ENCODE data around the gene HLX.

HLX gene

DNA sequence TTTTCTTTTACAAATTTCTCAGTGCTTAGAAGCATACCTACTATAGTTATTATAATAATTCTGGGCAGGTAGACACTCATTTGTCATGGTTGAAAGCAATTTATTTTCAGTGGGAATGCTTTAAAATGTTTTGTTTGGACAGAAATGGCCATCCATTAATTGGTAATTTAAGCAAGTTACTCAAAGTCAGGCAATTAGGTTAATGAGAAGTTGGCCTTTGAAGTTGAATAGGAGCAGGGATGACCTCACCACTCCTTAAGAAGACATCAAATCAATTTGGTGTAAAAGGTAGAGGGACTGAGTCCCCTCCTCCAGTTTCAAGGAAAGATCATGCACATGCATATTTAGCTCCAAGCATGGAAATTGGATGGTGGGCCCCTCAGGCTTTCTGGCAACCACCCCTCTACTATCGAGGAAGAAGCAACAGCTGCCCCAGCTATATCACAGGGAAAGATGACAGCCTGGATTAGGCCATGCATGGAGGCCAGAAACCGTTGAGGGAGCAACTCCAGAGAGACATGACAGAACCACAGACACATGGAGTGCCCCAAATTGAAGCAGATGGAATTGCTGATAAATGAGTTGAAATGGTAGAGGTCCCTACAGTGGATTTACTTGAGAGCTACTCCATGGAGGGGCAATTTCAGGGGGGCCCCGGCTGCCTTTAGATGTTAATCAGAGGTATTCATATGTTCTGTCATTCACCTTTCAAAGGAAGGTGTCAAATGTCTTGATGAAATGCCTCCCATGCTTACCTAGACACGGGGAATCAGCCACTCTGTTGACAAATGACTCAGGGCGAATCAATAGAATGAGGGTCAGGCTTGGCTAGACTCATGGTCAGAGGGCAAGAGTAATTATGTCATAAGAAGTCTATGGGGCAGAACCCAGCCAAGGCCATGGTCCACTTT lies 26.7 kb downstream of the HLX start:
- no peaks in the 10 kb centered on the region for H3K9me3 ChIP-seq (ENCODE audit: insufficient read depth, low read depth, low read length)
- peaks cover 7% of the 10 kb centered on the region; the same call in 1 of the 2 replicates for H3K27me3 ChIP-seq (ENCODE audit: insufficient read depth, low read length)
- no peak overlapping the region for H3K9ac ChIP-seq (ENCODE audit: low read depth, low read length)
- H3K36me3 ChIP-seq (ENCODE audit: insufficient read depth, low read depth, low read length), result no peaks in the 10 kb centered on the region
- no peaks in the 10 kb centered on the region for H3K4me1 ChIP-seq (ENCODE audit: insufficient read depth, low read length)
- H3K4me3 ChIP-seq (ENCODE audit: low read length), result no peak overlapping the region
- H3K27ac ChIP-seq (ENCODE audit: low read length), result no peak overlapping the region

DNA sequence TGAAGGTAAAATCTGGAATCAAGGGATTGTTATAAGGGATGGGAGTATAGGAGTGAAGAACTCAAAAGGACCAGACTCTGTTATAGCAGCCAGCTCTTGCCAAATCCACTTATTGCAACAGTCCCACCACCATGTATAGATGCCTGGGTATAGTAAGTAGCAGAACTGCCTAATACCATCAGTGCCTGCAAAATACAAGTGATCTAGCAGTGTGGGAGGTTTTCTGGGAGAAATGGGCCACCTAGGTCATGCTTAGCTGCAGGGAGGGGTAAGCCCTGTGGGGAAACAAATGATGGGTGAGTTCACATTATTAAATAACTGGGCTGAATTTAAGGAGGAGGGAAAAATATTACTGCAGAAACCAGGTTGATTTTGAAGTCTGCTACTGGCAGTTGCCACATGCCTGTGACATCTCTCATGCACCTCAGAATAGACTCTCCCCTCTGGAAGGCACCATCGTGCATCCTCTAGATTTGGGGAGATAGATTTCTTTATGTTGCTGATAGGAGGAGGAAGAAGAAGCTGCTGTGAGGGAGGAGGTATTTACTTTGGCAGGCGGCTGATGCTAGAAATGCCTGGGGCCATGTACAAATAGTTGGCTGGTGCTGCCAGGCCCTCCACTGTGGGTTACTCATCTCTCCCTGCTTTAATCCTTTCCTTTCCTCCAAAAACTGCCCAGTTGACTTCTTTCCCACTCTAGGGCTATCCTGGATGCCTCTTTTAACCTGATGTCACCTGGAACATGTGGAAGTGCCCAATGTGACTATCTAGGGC lies 27.5 kb downstream of the HLX start:
- H3K9ac ChIP-seq (ENCODE audit: low read depth, low read length), result no peak overlapping the region
- no peaks in the 10 kb centered on the region for H3K36me3 ChIP-seq (ENCODE audit: insufficient read depth, low read depth, low read length)
- no peaks in the 10 kb centered on the region for H3K9me3 ChIP-seq (ENCODE audit: insufficient read depth, low read depth, low read length)
- H3K4me1 ChIP-seq (ENCODE audit: insufficient read depth, low read length), result no peaks in the 10 kb centered on the region
- no peak overlapping the region for H3K4me3 ChIP-seq (ENCODE audit: low read length)
- H3K27me3 ChIP-seq (ENCODE audit: insufficient read depth, low read length), result peaks cover 7% of the 10 kb centered on the region; the same call in 1 of the 2 replicates
- no peak overlapping the region for H3K27ac ChIP-seq (ENCODE audit: low read length)

- Histone ChIP-seq H3K4me1 (ENCODE audit: insufficient read depth, low read length) (no peaks in the 10 kb centered on the region), H3K27me3 (ENCODE audit: insufficient read depth, low read length) (peaks cover 7% of the 10 kb centered on the region; the same call in 1 of the 2 replicates), H3K9ac (ENCODE audit: low read depth, low read length) (no peak overlapping the region), H3K4me3 (ENCODE audit: low read length) (no peak overlapping the region), H3K36me3 (ENCODE audit: insufficient read depth, low read depth, low read length) (no peaks in the 10 kb centered on the region), H3K27ac (ENCODE audit: low read length) (no peak overlapping the region), H3K9me3 (ENCODE audit: insufficient read depth, low read depth, low read length) (no peaks in the 10 kb centered on the region)
These were observed 29.5 kb downstream of the HLX start for GRCh38 chr1:220908757-220909156.

DNA sequence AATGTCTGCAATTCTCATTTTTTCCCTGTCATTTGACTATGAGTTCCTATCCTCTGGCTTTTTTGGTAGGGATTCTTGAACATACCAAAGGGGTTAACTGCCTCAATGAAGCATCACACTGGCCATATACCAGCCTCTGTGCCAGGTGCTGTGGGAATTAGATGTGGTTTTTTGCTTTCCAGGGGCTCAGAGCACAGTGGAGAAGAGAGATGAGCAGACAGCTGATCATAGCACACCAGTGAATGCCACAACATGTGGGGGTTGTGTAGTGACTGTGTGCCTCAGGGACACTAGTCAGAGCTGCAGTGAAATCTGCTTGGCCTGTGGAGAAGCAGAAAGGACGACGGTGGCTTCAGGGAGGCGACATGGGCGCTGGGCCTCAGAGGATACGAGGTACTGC lies 30.8 kb downstream of the HLX start:
- Histone ChIP-seq H3K4me3 (ENCODE audit: low read length) (no peak overlapping the region), H3K36me3 (ENCODE audit: insufficient read depth, low read depth, low read length) (no peaks in the 10 kb centered on the region), H3K9me3 (ENCODE audit: insufficient read depth, low read depth, low read length) (no peaks in the 10 kb centered on the region), H3K9ac (ENCODE audit: low read depth, low read length) (no peak overlapping the region), H3K27ac (ENCODE audit: low read length) (no peak overlapping the region), H3K27me3 (ENCODE audit: insufficient read depth, low read length) (peaks cover 7% of the 10 kb centered on the region; the same call in 1 of the 2 replicates), H3K4me1 (ENCODE audit: insufficient read depth, low read length) (no peaks in the 10 kb centered on the region)

- no peak overlapping the region for H3K4me3 ChIP-seq (ENCODE audit: low read length)
- H3K4me1 ChIP-seq (ENCODE audit: insufficient read depth, low read length), result no peaks in the 10 kb centered on the region
- no peaks in the 10 kb centered on the region for H3K27me3 ChIP-seq (ENCODE audit: insufficient read depth, low read length)
- H3K36me3 ChIP-seq (ENCODE audit: insufficient read depth, low read depth, low read length), result no peaks in the 10 kb centered on the region
- no peak overlapping the region for H3K9ac ChIP-seq (ENCODE audit: low read depth, low read length)
- no peak overlapping the region for H3K27ac ChIP-seq (ENCODE audit: low read length)
- no peaks in the 10 kb centered on the region for H3K9me3 ChIP-seq (ENCODE audit: insufficient read depth, low read depth, low read length)
These were observed 35.3 kb downstream of the HLX start for GRCh38 chr1:220914283-220915116.

- Histone ChIP-seq H3K9me3 (ENCODE audit: insufficient read depth, low read depth, low read length) (no peaks in the 10 kb centered on the region), H3K4me3 (ENCODE audit: low read length) (no peak overlapping the region), H3K27ac (ENCODE audit: low read length) (no peak overlapping the region), H3K4me1 (ENCODE audit: insufficient read depth, low read length) (no peaks in the 10 kb centered on the region), H3K9ac (ENCODE audit: low read depth, low read length) (no peak overlapping the region), H3K36me3 (ENCODE audit: insufficient read depth, low read depth, low read length) (no peaks in the 10 kb centered on the region), H3K27me3 (ENCODE audit: insufficient read depth, low read length) (no peaks in the 10 kb centered on the region)
These were observed 35.8 kb downstream of the HLX start for GRCh38 chr1:220915117-220915440.

DNA sequence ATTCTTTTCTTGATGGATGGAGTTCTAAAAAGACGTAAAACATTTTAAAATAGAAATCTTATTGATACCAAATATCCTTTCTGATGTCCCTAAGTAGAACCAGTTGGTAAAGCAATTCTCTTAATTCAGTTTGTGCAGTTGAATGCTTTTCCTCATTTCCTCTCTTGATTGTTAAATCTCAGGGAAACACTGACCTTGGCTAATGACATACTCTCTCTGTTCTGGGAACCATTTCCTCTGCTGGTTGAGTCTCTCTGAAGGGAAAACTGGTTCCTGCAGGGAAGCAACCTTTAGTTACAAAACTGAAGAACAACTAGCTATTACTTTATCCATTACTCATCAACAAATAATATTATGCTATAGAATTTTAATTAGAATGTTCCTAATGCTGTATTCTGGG lies 36.7 kb downstream of the HLX start:
- H3K4me3 ChIP-seq (ENCODE audit: low read length), result no peak overlapping the region
- H3K27ac ChIP-seq (ENCODE audit: low read length), result no peak overlapping the region
- H3K4me1 ChIP-seq (ENCODE audit: insufficient read depth, low read length), result no peaks in the 10 kb centered on the region
- H3K9ac ChIP-seq (ENCODE audit: low read depth, low read length), result no peak overlapping the region
- H3K36me3 ChIP-seq (ENCODE audit: insufficient read depth, low read depth, low read length), result no peaks in the 10 kb centered on the region
- no peaks in the 10 kb centered on the region for H3K27me3 ChIP-seq (ENCODE audit: insufficient read depth, low read length)
- no peaks in the 10 kb centered on the region for H3K9me3 ChIP-seq (ENCODE audit: insufficient read depth, low read depth, low read length)

GRCh38 chr1:220917101-220917500 lies 37.9 kb downstream of the HLX start:
- Histone ChIP-seq H3K4me1 (ENCODE audit: insufficient read depth, low read length) (peaks cover 7% of the 10 kb centered on the region; the same call in 1 of the 2 replicates), H3K27ac (ENCODE audit: low read length) (no peak overlapping the region), H3K9ac (ENCODE audit: low read depth, low read length) (no peak overlapping the region), H3K9me3 (ENCODE audit: insufficient read depth, low read depth, low read length) (no peaks in the 10 kb centered on the region), H3K27me3 (ENCODE audit: insufficient read depth, low read length) (no peaks in the 10 kb centered on the region), H3K36me3 (ENCODE audit: insufficient read depth, low read depth, low read length) (no peaks in the 10 kb centered on the region), H3K4me3 (ENCODE audit: low read length) (no peak overlapping the region)

DNA sequence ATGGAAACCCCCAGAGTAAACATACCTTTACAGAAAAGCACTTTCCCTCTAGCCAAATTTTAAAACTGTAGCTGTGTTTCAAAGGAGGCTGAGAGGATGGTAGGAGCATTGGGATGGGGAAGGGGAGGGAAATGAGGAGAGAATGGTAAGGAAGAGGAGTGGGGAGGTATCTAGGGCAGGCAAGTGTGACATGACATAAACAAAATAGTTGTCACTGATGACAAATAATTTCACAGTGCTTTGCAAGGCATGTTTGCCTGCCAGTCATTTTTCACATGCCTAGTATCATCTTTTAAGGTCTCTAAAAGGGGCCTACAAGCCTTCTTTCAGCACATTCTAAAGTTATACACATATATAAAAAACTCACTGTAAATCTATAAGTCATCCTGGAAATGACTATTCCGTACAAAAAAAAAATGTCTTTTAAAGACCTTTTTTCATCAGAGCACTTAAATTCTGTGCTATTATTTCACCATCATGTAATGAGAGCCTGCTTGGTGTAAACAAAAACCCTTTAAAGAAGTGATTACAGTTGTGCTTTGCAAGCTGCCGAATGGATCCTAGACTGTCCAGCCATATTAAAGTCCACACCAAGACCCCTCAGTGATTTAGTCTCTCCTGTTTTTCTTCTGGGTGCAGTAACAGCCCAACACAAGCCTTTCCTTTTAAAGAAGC lies 38.4 kb downstream of the HLX start:
- Histone ChIP-seq H3K36me3 (ENCODE audit: insufficient read depth, low read depth, low read length) (no peaks in the 10 kb centered on the region), H3K27ac (ENCODE audit: low read length) (no peak overlapping the region), H3K9me3 (ENCODE audit: insufficient read depth, low read depth, low read length) (no peaks in the 10 kb centered on the region), H3K9ac (ENCODE audit: low read depth, low read length) (no peak overlapping the region), H3K4me1 (ENCODE audit: insufficient read depth, low read length) (peaks cover 11% of the 10 kb centered on the region; the same call in 1 of the 2 replicates), H3K4me3 (ENCODE audit: low read length) (no peak overlapping the region), H3K27me3 (ENCODE audit: insufficient read depth, low read length) (no peaks in the 10 kb centered on the region)

- Histone ChIP-seq H3K9ac (ENCODE audit: low read depth, low read length) (no peak overlapping the region), H3K4me3 (ENCODE audit: low read length) (no peak overlapping the region), H3K27me3 (ENCODE audit: insufficient read depth, low read length) (no peaks in the 10 kb centered on the region), H3K27ac (ENCODE audit: low read length) (no peak overlapping the region), H3K4me1 (ENCODE audit: insufficient read depth, low read length) (peaks cover 11% of the 10 kb centered on the region; the same call in 1 of the 2 replicates), H3K9me3 (ENCODE audit: insufficient read depth, low read depth, low read length) (no peaks in the 10 kb centered on the region), H3K36me3 (ENCODE audit: insufficient read depth, low read depth, low read length) (no peaks in the 10 kb centered on the region)
These were observed 39.2 kb downstream of the HLX start for GRCh38 chr1:220918285-220918951.

Data from iPS-20b (cell line).